Left lung (tissue), 10 donors: ENCODE data around the gene TMC1. TPM values are rescaled to one million over a fixed set of nuclear protein-coding genes. Genes with fewer than 3 reads are reported as not detected.

Experiments used
- ATAC-seq: fragments of 200-7000 bp; cut with Tn5 transposase; one replicate; pipeline ENCODE4 v1.9.1; 2020; ENCODE audit warnings: moderate library complexity
- DNase-seq, 4 donors: peaks; one replicate each; pipeline ENCODE4 v3.0.0-alpha.2; 2013 to 2020
- H3K27ac ChIP-seq, 2 donors: fragments of 200-600 bp; sonication (generic) in 1 of 2; one replicate each; pipeline versions ENCODE4 v1.5.0 to v1.8.0; 2020 to 2021
- H3K27me3 ChIP-seq, 2 donors: fragments of 200-600 bp; sonication (generic) in 1 of 2; one replicate each; pipeline versions ENCODE4 v1.5.0 to v1.8.0; 2020 to 2021
- H3K36me3 ChIP-seq, 2 donors: fragments of 200-600 bp; sonication (generic) in 1 of 2; one replicate each; pipeline versions ENCODE4 v1.5.0 to v1.8.0; 2020 to 2021
- H3K4me1 ChIP-seq, 2 donors: fragments of 200-600 bp; one replicate each; pipeline ENCODE4 v1.8.0; 2021
- H3K4me3 ChIP-seq, 2 donors: fragments of 200-600 bp; sonication (generic) in 1 of 2; one replicate each; pipeline versions ENCODE4 v1.5.0 to v1.8.0; 2020 to 2021; ENCODE audit warnings: mild to moderate bottlenecking in 1 of 2
- H3K9me3 ChIP-seq, 2 donors: fragments of 200-600 bp; sonication (generic) in 1 of 2; one replicate each; pipeline versions ENCODE4 v1.5.0 to v1.8.0; 2020 to 2021
- intact Hi-C, 2 donors: fragments of 100-400 bp; cut with DNase I; formaldehyde crosslinking; loops; one replicate each; pipeline versions ENCODE4 v1.11.2 to v1.14.2; 2022
- polyA plus RNA-seq, 6 donors: library from polyadenylated mRNA; unstranded; fragments of 120-200 nt; gene quantifications; one replicate each; pipeline ENCODE4 v1.2.1, GENCODE V29; 2013; ENCODE audit not compliant: insufficient read length in 6 of 6
- total RNA-seq, 2 donors: library from RNA; stranded (reverse); fragmentation: NEBNext Ultra II Directional; extraction: Animal tissue kit (Norgen Biotek cat#: 25700); gene quantifications; one replicate each; pipeline ENCODE4 v1.2.1, GENCODE V29; 2021
- TF ChIP-seq, protein P1 (sequence below), 2 donors: fragments of 200-600 bp; sonication (generic) in 1 of 2; IDR thresholded peaks; one replicate each; pipeline versions ENCODE4 v1.5.0 to v1.8.0; 2021; ENCODE audit warnings: antibody characterized with exemption in 2 of 2
- donor health status: DM: no; HTN: yes; CAD: no.
- donor health status: DM: no; HTN: no; CAD: no.

TMC1 gene
- total and polyA plus RNA-seq, 8 donors, result 0.26 to 0.81 (median 0.55) TPM; not detected in 1

DNA sequence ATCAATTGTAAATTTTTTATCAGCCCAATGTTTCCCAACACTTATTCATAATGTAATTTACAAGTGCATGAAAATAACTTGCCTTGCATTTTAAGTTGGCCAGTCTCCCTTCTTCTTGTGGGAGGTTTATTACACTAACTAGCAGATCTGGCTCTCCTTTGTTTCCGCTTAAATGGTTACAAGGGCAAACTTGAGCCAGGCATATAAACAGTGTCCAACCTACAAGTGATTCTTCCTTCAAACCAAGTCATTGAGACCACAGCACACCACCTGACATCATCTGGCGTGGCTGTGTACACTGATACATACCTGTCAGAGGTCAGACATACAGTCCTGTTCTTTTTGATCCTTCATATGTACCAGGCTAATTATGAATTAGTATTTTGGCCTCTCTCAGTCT is 351.3 kb downstream of the TMC1 start:
- no peaks in the 10 kb centered on the region for H3K27me3 ChIP-seq
- intact Hi-C loops, result loop anchor here in 1 of 2 donors (5.0 kb wide), 1 partner anchor 150 kb away; no protein-coding TSS in a partner anchor
- TF ChIP-seq, protein P1, sequence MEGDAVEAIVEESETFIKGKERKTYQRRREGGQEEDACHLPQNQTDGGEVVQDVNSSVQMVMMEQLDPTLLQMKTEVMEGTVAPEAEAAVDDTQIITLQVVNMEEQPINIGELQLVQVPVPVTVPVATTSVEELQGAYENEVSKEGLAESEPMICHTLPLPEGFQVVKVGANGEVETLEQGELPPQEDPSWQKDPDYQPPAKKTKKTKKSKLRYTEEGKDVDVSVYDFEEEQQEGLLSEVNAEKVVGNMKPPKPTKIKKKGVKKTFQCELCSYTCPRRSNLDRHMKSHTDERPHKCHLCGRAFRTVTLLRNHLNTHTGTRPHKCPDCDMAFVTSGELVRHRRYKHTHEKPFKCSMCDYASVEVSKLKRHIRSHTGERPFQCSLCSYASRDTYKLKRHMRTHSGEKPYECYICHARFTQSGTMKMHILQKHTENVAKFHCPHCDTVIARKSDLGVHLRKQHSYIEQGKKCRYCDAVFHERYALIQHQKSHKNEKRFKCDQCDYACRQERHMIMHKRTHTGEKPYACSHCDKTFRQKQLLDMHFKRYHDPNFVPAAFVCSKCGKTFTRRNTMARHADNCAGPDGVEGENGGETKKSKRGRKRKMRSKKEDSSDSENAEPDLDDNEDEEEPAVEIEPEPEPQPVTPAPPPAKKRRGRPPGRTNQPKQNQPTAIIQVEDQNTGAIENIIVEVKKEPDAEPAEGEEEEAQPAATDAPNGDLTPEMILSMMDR (IDR thresholded peaks at IDR 0.05), result no peak
- H3K9me3 ChIP-seq, result no peaks in the 10 kb centered on the region
- peak in 1 of 4 donors; percentile 29 for DNase-seq
- no peaks in the 10 kb centered on the region for H3K36me3 ChIP-seq
- H3K27ac ChIP-seq, result peak overlapping the region in 1 of 2 donors; percentile 4
- no peak overlapping the region for H3K4me3 ChIP-seq
- no peaks in the 10 kb centered on the region for H3K4me1 ChIP-seq
- ATAC-seq, result no peak

DNA sequence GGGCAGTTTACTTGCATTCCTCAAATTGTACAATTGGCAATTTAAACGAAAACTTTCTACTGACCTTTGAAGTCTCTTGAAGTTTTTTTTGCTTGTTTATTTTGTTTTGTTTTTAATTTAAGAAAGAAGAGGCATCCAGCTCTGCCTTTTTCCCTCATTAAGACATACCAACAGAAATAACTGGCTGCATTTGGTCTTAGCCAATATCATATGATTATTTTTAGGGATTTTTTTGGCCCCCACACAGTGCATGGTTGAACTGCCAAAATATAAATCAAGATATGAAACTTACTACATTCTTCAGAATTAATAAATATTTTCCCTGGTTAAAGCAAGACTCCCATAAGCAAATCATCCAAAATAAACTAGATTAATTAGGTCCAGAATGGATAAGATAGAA is 352.0 kb downstream of the TMC1 start:
- intact Hi-C loops, result loop anchor here in 1 of 2 donors (5.0 kb wide), 1 partner anchor 149 kb away; no protein-coding TSS in a partner anchor
- TF ChIP-seq, protein P1 (IDR thresholded peaks at IDR 0.05), result no peak
- DNase-seq (no peak), ATAC-seq (no peak)
- Histone ChIP-seq H3K36me3 (no peaks in the 10 kb centered on the region), H3K4me1 (no peaks in the 10 kb centered on the region), H3K4me3 (no peak overlapping the region), H3K27ac (no peak overlapping the region), H3K27me3 (no peaks in the 10 kb centered on the region), H3K9me3 (peaks cover 0 to 1% of the 10 kb centered on the region in 2 donors)

DNA sequence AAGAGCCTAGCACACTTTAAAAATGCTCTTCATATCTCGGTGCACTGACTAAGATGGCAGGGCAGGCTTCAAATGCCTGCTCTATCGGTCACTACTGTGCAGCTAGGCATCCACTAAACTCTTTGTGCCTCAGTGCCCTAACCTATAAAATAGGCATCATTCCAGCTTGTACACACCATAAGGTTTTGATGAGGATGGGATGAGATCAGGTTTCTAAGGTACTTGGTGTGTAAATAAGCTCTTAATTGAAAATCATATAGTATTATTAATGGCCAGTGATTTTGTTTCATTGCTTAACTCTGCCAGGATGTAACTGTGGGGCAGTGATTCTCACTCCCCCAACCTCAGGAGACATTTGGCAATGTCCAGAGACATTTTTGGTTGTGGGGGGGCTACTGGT is 352.9 kb downstream of the TMC1 start:
- intact Hi-C loops, result loop anchor here in 1 of 2 donors (5.0 kb wide), 1 partner anchor 148 kb away; no protein-coding TSS in a partner anchor
- H3K27ac ChIP-seq, result no peak overlapping the region
- no peaks in the 10 kb centered on the region for H3K27me3 ChIP-seq
- no peaks in the 10 kb centered on the region for H3K36me3 ChIP-seq
- H3K4me1 ChIP-seq, result no peaks in the 10 kb centered on the region
- H3K9me3 ChIP-seq, result peaks cover 0 to 3% of the 10 kb centered on the region in 2 donors
- no peak for DNase-seq
- TF ChIP-seq, protein P1 (IDR thresholded peaks at IDR 0.05), result no peak
- ATAC-seq, result no peak
- no peak overlapping the region for H3K4me3 ChIP-seq

DNA sequence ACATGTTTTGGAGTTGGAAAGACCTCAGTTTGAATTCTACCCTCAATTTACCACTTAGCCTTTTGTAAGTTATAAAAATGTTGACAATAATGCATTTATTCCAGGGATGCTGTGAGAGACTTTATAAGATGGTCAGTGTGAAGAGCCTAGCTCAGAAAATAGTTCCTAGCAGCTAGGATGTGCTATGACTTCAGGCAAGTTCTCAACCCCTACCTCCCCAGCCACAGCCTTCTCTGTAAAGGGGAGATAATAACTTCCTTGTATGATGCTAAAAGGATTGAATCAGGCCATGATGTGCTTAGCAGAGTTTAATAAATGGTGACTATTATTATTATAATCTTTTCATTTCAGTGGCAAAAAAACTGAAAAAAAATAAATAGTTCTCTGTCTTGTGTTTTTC is 353.8 kb downstream of the TMC1 start:
- no peak overlapping the region for H3K4me3 ChIP-seq
- H3K27ac ChIP-seq, result no peak overlapping the region
- no peaks in the 10 kb centered on the region for H3K27me3 ChIP-seq
- intact Hi-C loops, result no loop called here
- TF ChIP-seq, protein P1 (IDR thresholded peaks at IDR 0.05), result no peak
- H3K36me3 ChIP-seq, result no peaks in the 10 kb centered on the region
- H3K9me3 ChIP-seq, result peaks cover 0 to 3% of the 10 kb centered on the region in 2 donors
- ATAC-seq (no peak), DNase-seq (no peak)
- no peaks in the 10 kb centered on the region for H3K4me1 ChIP-seq

DNA sequence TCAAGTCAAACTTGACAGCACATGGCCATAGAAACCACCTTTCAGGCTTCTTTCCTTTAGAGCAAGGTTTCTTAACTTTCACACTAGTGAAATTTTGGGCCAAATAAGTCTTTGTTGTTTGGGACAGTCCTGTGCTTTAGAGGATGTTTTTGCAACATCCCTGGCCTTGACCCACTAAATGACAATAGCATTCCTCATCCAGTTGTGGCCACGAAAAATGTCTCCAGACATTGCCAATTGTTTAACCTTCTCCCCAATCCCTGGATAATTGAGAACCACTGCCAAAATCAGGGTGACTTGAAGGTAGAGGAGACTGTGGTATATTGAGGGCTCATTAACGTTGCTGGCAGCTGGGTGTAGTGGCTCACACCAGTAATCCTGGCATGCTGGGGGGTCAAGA is 359.4 kb downstream of the TMC1 start:
- ATAC-seq (no peak), DNase-seq (no peak)
- Histone ChIP-seq H3K9me3 (peaks cover 0 to 3% of the 10 kb centered on the region in 2 donors), H3K27ac (no peak overlapping the region), H3K4me1 (no peaks in the 10 kb centered on the region), H3K36me3 (no peaks in the 10 kb centered on the region), H3K4me3 (no peak overlapping the region), H3K27me3 (no peaks in the 10 kb centered on the region)
- TF ChIP-seq, protein P1 (IDR thresholded peaks at IDR 0.05), result no peak
- intact Hi-C loops, result no loop called here
